GM19395 (cell line): ENCODE measurements around the gene MYO1B.

Experiments
- ATAC-seq: cut with Tn5 transposase; IDR thresholded peaks from one replicate; pipeline ENCODE4 v1.9.1; 2021; ENCODE audit warnings: mild to moderate bottlenecking, moderate library complexity; ENCODE audit not compliant: unreplicated experiment

MYO1B gene

DNA sequence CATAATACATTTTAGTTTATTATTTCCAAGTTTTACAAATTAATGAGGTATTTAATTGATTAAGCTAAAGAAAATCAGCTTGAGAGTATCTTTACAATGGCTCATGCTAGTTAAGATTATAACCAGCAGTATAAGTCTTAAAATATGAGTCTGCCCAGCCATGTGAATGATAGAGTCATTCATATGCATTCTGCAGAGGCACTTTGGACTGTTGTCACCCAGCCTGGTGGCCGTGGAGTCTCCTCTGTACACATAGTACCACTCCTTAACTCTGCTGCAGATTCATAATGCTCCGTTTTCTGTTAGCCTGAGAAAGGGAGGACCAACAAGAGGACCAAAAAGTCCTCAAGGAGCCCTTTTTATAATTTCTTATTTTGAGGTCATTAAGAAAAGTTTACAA, 148.8 kb downstream of the MYO1B start:
- no peak for ATAC-seq

DNA sequence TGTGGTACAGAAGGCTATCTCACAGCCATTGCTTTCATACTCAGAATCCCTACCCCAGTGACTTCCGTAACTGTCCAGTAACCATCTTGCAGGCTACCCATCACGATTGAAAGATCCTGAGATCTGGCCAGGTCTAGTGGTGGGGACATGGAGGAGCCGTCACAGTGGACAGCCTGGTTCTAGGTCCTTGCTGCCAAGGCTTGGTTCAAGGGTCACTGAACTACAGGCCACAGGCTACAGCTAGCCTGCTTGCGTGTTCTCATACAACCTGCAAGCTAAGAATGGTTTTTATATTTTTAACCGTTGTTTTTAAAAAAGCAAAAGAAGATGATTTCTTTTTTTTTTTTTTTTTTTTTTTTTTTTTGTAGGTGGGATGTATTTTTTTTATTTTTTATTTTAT, 151.6 kb downstream of the MYO1B start:
- no peak for ATAC-seq

DNA sequence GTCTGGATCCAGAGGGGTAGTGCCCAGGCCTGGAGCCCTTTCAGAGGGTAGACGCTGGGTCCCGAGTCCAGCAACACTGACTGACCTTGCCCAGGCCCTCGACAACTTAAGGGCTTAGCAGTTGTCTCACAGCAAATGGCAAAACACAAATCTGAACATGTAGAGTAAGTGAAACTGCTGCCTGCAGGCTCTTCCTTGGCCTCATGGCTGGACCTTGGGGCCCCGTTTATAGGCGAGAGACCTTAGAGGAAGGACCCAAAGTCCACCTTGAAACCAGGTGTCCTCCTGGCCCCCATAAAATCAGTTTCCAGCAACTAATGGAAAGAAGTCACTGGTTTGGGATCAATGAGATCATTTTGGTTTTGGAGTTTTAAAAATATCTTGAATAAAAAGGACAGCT, 154.4 kb downstream of the MYO1B start:
- no peak for ATAC-seq

DNA sequence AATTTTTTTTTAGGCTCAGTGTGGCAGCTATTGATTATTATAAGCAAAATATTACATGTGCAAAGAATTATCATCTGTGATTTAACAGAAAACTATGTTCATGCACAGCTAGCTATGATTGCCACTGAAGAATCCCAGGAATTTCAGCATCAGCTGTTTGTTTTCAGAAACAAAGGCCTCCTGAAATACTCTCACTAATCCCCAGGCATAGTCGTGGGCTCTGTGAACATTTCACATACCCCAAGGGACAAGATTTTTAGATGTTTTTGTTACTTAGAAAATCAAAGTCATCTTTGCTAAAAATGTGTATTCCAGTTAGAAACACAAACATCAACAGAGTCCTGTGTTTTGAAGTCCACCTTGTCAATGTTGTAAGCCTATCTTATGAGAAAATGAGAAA, 156.1 kb downstream of the MYO1B start:
- no peak for ATAC-seq

DNA sequence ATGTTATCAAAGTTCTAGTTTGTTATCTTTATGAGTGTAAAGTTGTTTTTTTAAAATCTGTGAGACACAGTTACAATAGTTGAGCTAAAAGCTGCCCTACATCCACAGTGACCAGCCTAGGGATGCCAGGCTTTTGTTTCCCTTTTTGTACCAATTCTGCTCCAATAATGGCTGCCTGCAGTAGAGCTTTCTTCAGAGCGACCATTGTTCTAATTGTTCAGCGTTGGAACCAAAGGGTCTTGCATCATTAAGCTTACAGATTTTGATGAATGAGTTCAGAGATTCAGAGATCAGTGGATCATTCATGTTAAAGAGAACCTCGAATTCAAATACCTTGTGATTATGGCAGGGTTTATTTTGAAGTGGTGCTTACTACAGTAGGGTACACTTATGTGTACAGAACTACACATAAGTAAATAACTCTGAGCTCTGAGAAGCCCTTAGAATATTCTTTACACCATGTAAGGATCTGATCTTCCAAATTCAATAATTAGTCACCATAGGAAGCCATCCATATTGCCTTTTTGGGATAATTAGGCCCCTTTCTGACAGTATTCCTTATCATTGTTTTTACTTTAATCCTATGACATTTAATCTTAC, 157.9 kb downstream of the MYO1B start:
- no peak for ATAC-seq

DNA sequence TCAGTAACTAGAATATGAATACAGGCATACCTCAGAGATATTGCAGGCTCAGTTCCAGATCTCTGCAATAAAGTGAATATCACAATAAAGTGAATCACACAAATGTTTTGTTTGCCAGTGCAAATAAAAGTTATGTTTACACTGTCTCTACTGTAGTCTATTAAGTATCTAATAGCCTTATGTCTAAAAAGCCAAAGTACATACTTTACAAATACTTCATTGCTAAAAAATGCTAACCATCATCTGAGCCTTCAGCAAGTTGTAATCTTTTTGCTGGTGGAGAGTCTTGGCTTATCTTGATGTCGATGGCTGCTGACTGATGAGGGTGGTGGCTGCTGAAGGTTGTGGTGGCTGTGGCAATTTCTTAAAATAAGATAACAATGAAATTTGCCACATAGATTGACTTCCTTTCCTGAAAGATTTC, 159.4 kb downstream of the MYO1B start:
- ATAC-seq, result no peak

DNA sequence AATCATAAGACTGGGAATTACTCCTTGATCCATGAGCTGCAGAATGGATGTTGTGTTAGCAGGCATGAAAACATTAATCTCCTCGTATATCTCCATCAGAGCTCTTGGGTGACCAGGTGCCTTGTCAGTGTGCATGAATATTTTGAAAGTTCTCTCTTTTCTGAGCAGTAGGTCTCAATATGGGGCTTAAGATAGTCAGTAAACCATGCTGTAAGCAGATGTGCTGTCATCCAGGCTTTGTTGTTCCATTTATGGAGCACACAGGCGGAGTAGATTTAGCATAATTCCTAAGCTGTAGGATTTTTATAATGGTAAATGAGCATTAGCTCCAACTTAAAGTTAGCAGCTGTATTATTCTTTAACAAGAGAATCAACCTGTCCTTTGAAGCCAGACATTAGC, 160.3 kb downstream of the MYO1B start:
- ATAC-seq, result no peak

DNA sequence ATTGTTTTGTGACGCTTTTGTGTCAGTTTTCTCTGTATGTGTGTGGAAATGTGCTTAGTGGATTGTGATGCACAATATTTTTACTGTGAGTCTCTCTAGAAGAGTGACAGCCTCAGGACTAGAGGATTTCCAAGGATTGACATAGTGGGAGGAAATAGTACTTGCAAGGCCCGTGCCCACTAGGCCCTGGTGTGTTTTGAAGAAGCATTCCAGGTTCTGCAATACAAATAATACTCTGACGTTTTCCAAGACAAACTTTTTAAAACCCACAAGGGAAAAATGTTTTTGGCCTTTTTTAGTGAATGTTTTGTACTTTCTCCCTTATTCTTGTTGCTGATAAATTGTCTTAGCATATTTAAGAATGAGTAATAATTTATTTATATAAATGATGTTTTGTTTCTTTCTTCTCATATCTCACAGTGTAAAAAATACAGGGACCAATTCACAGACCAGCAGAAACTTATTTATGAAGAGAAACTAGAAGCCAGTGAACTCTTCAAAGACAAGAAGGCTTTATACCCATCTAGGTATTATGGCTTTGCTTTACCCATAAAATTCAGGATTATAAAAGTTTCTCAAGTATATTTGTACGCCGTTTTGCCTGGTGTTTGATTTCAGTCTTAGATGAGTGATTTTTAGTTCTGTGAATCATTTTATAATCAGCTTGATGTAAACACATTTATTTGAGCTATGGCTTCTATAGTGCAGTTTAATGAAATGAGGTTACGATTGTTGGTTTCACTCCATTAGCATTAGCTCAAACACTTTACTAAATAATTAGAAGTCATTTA, 165.6 kb downstream of the MYO1B start:
- no peak for ATAC-seq

DNA sequence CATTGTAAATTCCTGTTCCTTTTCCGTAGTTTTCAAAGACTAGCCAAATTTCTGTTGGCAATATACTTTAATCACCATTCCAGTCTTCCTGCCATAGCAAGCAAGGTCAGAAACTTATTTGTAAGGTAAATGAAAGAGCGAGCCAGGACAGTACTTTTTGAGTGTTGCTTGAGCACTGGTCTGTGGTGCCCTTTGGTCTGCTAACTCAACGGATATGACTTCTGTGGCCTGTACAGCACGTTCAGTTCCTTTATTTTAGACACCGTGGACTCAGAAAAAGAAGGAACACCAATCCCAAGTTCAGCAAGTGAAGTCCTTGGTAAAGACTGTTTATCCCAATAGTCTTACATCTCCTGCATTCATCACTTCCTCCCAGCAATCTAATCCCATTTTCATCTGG, 166.3 kb downstream of the MYO1B start:
- ATAC-seq, result no peak

DNA sequence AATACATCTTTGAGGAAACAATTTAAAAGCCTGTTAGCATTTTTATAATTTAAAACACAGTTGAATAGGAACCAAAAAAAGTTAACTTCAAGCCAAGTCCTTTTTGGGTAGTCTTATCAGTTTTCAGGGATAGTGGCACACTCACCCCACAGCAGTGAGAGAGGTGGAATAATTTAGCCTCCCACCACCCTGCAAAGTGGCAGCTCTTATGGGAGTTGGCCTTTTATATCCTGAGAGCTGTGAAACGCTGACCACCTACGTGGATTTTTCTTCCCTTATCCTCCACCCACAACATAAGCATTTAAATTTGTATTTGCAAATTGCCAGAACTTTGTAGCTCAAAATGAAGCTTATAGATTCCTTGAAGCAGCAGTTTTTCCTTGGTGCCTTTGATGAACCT, 167.1 kb downstream of the MYO1B start:
- no peak for ATAC-seq

DNA sequence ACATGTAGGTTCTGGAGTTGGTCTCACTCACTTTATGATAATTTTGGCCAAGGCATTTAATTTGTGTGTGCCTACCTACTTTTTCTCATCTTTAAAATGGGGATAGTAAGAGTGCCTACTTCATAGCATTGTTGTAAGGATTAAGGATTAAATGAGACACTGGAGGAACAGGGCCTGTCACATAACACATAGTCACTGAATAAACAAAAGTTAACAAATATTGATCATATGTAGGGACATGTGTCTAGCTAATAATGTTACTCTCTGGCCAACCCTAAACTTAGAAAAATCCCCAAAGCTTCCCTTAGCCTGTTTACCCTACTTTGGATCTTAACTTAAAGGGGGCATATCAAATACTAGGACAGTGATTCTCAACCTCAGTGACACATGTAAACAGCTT, 169.9 kb downstream of the MYO1B start:
- ATAC-seq, result no peak

DNA sequence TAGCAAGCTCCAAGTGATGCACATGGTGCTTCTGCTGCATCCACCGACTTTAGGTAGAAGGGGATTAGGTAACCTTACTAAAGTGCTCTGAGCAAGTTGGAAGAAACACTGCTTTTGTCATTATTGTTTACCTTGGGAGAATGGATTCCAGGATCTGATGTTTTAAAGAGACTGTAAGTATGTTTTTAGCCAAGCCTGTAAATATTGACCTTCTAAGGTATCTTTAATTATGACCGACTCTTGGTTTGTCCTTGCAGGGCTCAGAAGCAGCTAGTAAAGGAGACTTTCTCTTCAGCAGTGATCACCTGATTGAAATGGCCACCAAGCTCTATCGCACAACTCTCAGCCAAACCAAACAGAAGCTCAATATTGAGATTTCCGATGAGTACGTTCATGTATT, 170.7 kb downstream of the MYO1B start:
- no peak for ATAC-seq

DNA sequence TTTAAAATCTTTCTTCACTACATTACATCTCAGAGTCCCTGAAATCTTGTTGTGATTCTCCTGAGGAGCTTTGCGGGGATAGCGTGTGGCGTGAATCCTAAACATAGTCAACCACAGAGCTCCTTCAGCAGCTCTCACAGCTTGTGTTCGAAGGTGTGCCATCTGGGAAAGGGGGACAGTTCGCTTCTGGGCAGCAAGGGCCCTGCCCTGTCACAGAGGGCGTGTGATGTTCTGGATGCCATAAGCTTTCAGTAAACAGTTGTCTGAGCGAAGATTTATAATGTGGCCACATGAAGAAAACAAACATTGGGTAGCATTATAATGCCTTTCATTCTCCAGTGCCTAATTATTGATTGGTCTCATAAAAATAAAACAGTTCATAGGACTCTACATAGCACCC, 172.5 kb downstream of the MYO1B start:
- ATAC-seq, result no peak

DNA sequence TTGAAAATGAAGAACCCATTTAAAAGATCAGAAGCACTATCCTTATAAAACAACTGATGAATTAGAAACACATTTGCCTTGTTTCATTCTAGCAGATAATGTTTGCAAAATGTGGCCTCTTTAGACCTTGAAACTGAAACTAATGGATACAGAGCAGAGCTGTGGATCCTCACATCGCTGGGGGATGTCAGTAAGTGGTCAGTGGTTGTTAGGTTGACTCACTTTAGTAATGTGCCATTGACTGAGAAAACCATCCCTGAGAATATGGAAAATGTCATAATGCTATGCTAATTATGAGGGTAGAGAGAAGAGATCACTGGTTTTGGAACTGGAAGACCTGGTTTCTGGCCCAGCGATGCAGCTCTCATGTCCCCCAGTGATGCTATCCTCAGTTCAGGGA, 176.7 kb downstream of the MYO1B start:
- no peak for ATAC-seq

DNA sequence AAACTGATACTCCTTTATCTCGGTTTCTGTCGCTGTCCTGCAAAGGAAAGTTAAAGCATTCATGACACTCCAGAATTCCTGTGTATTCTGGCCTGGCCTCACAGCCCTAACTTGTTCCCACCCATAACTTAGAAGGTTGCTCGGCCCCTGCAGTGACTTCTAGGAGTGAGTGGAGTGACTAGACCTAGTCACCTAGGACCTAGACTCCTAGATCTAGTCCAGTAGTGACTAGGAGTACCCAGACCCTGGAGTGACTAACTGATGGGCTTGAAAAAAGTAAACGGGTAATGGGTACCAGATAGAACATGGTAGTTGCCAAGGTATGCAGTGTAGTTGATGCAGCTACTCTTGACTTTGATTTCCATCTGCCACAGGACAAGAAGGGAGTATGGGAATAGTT, 181.8 kb downstream of the MYO1B start:
- ATAC-seq, result no peak

DNA sequence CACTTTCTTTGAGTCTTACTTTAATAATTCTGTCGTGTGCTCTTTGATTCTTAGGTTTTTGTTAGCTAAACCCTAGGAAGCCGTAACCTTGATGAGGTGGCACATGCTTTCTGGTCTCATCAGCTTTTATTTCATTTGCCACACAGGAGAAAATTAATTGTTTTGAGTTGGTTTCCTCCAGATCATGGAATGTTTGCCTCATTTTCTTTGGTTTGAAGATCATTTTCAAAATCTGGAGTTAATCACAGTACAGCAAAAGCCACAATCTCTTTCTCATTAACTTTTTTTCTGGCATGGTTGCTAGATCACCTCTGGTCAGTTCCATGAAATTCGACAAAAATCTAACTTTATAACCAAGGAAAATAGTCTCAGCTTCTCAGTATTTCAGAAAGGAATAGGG, 182.9 kb downstream of the MYO1B start:
- ATAC-seq, result no peak

DNA sequence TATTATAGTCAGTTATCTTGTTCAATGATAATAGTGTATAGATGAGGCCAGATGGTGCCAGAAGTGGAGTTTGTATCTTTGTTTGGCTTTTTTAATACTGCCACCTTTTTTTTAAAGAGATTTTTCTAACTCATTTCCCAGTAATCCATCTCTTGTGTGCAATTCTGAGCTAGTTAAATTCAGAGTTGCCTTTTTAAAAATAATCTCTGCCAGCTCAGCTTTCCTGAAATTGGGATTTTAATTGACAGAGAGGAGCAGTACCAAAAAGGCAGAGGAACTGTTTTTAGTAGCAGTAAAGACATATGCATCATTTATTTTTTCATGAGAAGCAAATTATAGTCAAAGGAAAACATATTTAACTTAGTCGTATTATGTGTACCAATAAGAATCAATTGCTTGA, 185.3 kb downstream of the MYO1B start:
- no peak for ATAC-seq

DNA sequence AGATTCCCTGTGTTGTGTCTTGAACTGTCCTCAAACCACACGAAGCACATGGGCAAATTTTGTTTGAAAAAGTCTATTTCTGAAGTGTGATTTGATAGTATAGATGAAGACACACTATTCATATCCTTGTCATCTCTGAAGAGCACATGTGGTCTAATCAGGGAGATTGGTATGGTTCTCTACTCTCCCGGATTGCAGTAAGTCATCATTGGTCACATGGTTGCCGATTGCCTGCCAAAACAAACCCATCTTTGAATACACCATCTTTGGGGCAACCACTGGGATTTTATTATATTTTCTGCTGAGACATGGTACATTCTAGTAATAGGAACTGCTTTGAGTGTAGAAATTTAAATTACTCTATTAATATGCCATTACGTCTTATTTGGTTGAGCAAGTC, 186.9 kb downstream of the MYO1B start:
- no peak for ATAC-seq

DNA sequence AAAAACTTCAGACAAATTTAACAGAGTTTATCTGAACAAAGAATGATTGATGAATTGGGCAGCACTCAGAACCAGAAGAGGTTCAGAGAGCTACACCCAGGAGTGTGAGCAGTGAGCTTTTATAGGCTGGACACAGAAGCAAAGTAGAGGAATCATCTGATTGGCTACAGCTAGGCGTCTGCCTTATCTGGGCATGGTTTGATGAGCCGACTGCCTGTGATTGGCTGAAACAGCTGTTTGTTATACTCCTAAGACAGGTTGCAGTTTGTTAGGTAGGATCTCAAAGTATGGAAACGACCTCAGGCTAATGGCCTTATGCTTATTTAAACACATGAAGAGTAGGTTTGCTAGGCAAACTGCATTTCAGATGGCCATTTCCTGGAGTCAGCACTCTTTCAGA, 188.9 kb downstream of the MYO1B start:
- no peak for ATAC-seq

DNA sequence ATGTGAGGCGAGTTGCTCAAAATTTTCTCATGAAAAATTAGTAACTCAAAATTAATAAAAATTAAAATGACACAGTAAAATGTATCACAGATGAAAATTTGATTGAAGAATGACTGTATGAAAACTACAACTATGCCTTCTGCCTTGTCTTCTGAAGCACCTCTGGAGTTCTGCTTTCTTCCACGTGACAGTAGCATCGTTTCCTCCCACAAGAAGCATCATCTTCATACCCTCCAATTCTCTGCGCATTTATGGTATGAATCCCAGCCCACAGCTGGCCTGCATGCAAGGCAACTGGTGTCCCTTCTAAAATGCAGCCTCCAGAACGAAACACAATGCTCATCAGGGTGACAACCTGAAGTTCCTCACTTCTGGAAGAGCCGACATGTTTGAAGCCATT, 189.9 kb downstream of the MYO1B start:
- ATAC-seq, result no peak

DNA sequence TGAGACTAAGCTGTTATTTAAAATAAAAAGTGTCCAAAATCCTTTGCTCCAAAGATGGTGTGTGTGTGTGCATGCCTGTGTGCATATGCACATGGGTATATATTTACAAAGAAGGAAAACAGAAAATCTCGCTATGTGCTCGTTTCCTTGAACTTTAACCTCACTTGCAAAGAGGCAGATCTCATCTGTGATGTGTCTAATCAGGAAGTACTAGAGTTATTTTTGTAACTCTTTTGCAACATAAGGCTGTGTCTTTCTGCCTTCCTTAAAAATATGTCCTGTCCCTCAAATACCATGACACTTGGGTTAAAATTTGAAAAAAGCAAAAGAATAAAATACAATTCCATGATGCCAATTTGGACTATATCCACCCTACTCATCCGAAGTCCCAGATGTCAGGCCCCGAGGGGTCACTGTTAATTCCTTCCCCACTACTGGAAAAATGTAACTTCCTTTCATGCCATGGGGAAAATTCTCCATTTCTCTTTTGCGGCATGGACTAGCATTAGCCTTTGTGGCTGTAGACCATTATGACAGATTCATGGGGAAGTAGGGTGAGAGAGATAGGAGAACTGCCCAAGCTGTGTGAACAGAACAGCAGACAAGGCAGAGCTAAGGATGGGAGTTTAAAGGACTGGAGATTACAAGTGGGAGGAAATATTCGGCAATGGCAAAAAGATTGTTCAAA, 191.3 kb downstream of the MYO1B start:
- ATAC-seq, result no peak

DNA sequence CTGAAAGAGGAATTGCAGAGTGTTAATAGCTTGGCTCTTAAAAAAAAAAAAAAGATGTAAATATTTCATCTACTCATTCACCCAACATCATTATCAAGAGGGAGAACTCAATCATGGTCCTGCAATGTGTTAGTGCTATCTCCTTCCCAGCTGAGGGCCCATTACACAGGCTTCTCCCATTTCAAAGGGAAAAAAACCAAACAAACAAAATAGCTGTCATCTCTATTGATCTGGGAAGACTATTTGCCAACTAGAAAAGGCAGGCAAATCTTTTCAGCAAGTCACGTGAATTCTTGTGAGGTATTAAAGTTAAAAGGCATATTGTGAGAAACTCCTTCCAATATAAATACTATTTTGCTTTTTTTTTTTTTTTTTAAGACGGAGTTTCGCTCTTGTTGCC, 194.3 kb downstream of the MYO1B start:
- ATAC-seq, result no peak
